IMR-90 (cell line): ENCODE data around the gene TTBK2. TPM values are rescaled to one million over a fixed set of nuclear protein-coding genes. Genes with fewer than 3 reads are reported as not detected.

Source experiments
- ATAC-seq: fragments of 200-7000 bp; cut with Tn5 transposase; 2 replicates; pipeline ENCODE4 v1.9.1; 2020; ENCODE audit warnings: low read depth, mild to moderate bottlenecking, moderate library complexity
- BruUV-seq: library from RNA; stranded (reverse); fragments of 400-500 nt; replicated peaks from 2 replicates; lab custom pipeline; 2021; lab: Mats Ljungman, UMichigan
- CTCF ChIA-PET: fragments of 300-600 bp; formaldehyde crosslinking; extraction: SDS; loops from one replicate; lab custom pipeline; 2021; ENCODE audit warnings: antibody characterized with exemption; lab: Yijun Ruan, JAX
- POLR2A ChIA-PET: fragments of 300-600 bp; sonication (Branson Sonifier 250); formaldehyde crosslinking; loops from one replicate; lab custom pipeline; 2022; ENCODE audit warnings: antibody characterized with exemption; ENCODE audit not compliant: unreplicated experiment; lab: Charles Lee
- DNase-seq: peaks from one replicate; pipeline ENCODE4 v3.0.0; 2013
- H2AFZ ChIP-seq: replicated peaks from 2 replicates; pipeline ENCODE3; 2013; ENCODE audit warnings: low read length, mild to moderate bottlenecking; ENCODE audit not compliant: poor library complexity
- H2AK5ac ChIP-seq: 2 replicates; pipeline ENCODE4 v1.6.1; 2013; ENCODE audit warnings: low read depth, low read length, inconsistent platforms
- H2AK9ac ChIP-seq: replicated peaks from 2 replicates; pipeline ENCODE3; 2013; ENCODE audit warnings: mild to moderate bottlenecking, low read depth, low read length, moderate library complexity; ENCODE audit not compliant: poor library complexity
- H2BK120ac ChIP-seq: 2 replicates; pipeline ENCODE4 v1.6.1; 2013; ENCODE audit warnings: low read depth, low read length, inconsistent platforms
- H2BK15ac ChIP-seq: 3 replicates; pipeline ENCODE4 v1.6.1; 2013; ENCODE audit warnings: low read depth, low read length, inconsistent platforms
- H2BK20ac ChIP-seq: 2 replicates; pipeline ENCODE4 v1.6.1; 2013; ENCODE audit warnings: low read depth, mild to moderate bottlenecking, inconsistent platforms, low read length, moderate library complexity
- H2BK5ac ChIP-seq: 2 replicates; pipeline ENCODE4 v1.6.1; 2013; ENCODE audit warnings: mild to moderate bottlenecking, low read depth, low read length, inconsistent platforms; ENCODE audit not compliant: poor library complexity, severe bottlenecking
- H3K14ac ChIP-seq: replicated peaks from 2 replicates; pipeline ENCODE4 v1.6.1; 2013; ENCODE audit warnings: low read depth, low read length, inconsistent platforms
- H3K18ac ChIP-seq: 2 replicates; pipeline ENCODE4 v1.6.1; 2013; ENCODE audit warnings: low read depth, low read length, control low read depth
- H3K23ac ChIP-seq: 2 replicates; pipeline ENCODE4 v1.6.1; 2013; ENCODE audit warnings: low read depth, low read length, inconsistent platforms
- H3K27ac ChIP-seq: 2 replicates; pipeline ENCODE4 v1.5.1; 2013; ENCODE audit warnings: mild to moderate bottlenecking, control low read depth, low read length; ENCODE audit not compliant: insufficient read depth
- H3K27me3 ChIP-seq: 2 replicates; pipeline ENCODE4 v1.6.1; 2013; ENCODE audit warnings: low read length; ENCODE audit not compliant: control insufficient read depth, insufficient read depth
- H3K36me3 ChIP-seq: 2 replicates; pipeline ENCODE4 v1.6.1; 2013; ENCODE audit warnings: low read length, mixed read lengths; ENCODE audit not compliant: control insufficient read depth, insufficient read depth
- H3K4ac ChIP-seq: 2 replicates; pipeline ENCODE4 v1.6.1; 2013; ENCODE audit warnings: low read depth, low read length, inconsistent platforms
- H3K4me1 ChIP-seq: 2 replicates; pipeline ENCODE4 v1.6.1; 2013; ENCODE audit warnings: low read length, mixed read lengths; ENCODE audit not compliant: control insufficient read depth, insufficient read depth
- H3K4me2 ChIP-seq: 2 replicates; pipeline ENCODE4 v1.6.1; 2013; ENCODE audit warnings: low read depth, mild to moderate bottlenecking, control low read depth, low read length, moderate library complexity
- H3K4me3 ChIP-seq: 2 replicates; pipeline ENCODE4 v1.5.1; 2013; ENCODE audit warnings: low read depth, mild to moderate bottlenecking, control low read depth, low read length, moderate library complexity; ENCODE audit not compliant: insufficient read depth
- H3K56ac ChIP-seq: 2 replicates; pipeline ENCODE4 v1.6.1; 2013; ENCODE audit warnings: low read length, inconsistent platforms; ENCODE audit not compliant: insufficient read depth; ENCODE audit errors: extremely low read depth
- H3K79me1 ChIP-seq, 2 experiments: 2 replicates each; pipeline ENCODE4 v1.6.1; 2013; ENCODE audit warnings: low read length in 2 of 2, inconsistent platforms in 1 of 2, low read depth in 1 of 2
- H3K9ac ChIP-seq: 2 replicates; pipeline ENCODE4 v1.6.1; 2013; ENCODE audit warnings: low read depth, low read length, control low read depth
- H3K9me1 ChIP-seq: 2 replicates; pipeline ENCODE4 v1.6.1; 2013; ENCODE audit warnings: low read length, inconsistent platforms; ENCODE audit not compliant: insufficient read depth
- H3K9me3 ChIP-seq: 2 replicates; pipeline ENCODE4 v1.6.1; 2013; ENCODE audit warnings: low read length; ENCODE audit not compliant: control insufficient read depth, insufficient read depth
- H4K20me1 ChIP-seq: 2 replicates; pipeline ENCODE4 v1.6.1; 2013; ENCODE audit warnings: low read length, inconsistent platforms; ENCODE audit not compliant: insufficient read depth
- H4K5ac ChIP-seq: 2 replicates; pipeline ENCODE4 v1.6.1; 2013; ENCODE audit warnings: mild to moderate bottlenecking, low read depth, low read length, control low read depth
- H4K8ac ChIP-seq, 2 experiments: 2 replicates each; pipeline ENCODE4 v1.6.1; 2013; ENCODE audit warnings: low read depth in 2 of 2, low read length in 2 of 2, control low read depth in 1 of 2, inconsistent platforms in 1 of 2
- H4K91ac ChIP-seq: 2 replicates; pipeline ENCODE4 v1.6.1; 2013; ENCODE audit warnings: low read depth, low read length, inconsistent platforms; ENCODE audit not compliant: insufficient read depth
- MAFK ChIP-seq: IDR thresholded peaks from 2 replicates; pipeline ENCODE4 v1.6.1; 2012; ENCODE audit warnings: low read depth, low read length, improper control_type of control experiment
- MAZ ChIP-seq: IDR thresholded peaks from 2 replicates; pipeline ENCODE4 v1.6.1; 2012; ENCODE audit warnings: low read depth, mild to moderate bottlenecking, low read length, improper control_type of control experiment, moderate library complexity, borderline replicate concordance
- NFE2L2 ChIP-seq: fragments of 150-350 bp; IDR thresholded peaks from 2 replicates; pipeline ENCODE4 v1.6.1; 2016; ENCODE audit warnings: low read depth, mild to moderate bottlenecking, low read length
- WGBS, 2 experiments: methylation state at CpG; one replicate each; pipeline versions ENCODE4 v1.1.5 to v1.1.7; 2013; ENCODE audit warnings: missing lambda C conversion rate in 2 of 2; ENCODE audit not compliant: insufficient read length in 1 of 2; ENCODE audit errors: extremely low coverage in 2 of 2; 5-methylcytosine and 5-hydroxymethylcytosine counted together
- dilution Hi-C: fragments of 300-500 bp; cut with HindIII; formaldehyde crosslinking; loops from one replicate; pipeline ENCODE4 v1.14.3; 2018; ENCODE audit warnings: low sequenced_read_pairs; ENCODE audit not compliant: unreplicated experiment
- in situ Hi-C: fragments of 300-500 bp; cut with MboI; formaldehyde crosslinking; loops from 3 replicates; pipeline ENCODE4 v1.14.3; 2019; ENCODE audit warnings: low sequenced_read_pairs, inconsistent platforms, mixed read lengths
- intact Hi-C: fragments of 100-400 bp; cut with micrococcal nuclease; formaldehyde crosslinking; loops from 2 replicates; pipeline ENCODE4 v1.10.0; 2022
- polyA plus RNA-seq, 3 experiments: library from polyadenylated mRNA; depleted of rRNA; stranded (reverse); fragments of >200 nt; gene quantifications; 2 replicates each; pipeline ENCODE4 v1.2.3, GENCODE V29; 2012; ENCODE audit warnings: low replicate concordance in 1 of 3
- total RNA-seq: library from RNA; depleted of rRNA; stranded (reverse); fragments of >200 nt; gene quantifications from 2 replicates; pipeline ENCODE4 v1.2.3, GENCODE V29; 2012

Gene TTBK2
- total and polyA plus RNA-seq, 2 of the 4 experiments (the other 2 are of a cell fraction): 2.4 to 3.2 TPM

GRCh38 chr15:42707068-42707467 lies 213.5 kb downstream of the TTBK2 start:
- no peak overlapping the region for H3K4ac ChIP-seq
- H3K9me3 ChIP-seq: no peaks in the 10 kb centered on the region
- H3K4me1 ChIP-seq: no peaks in the 10 kb centered on the region
- H3K9me1 ChIP-seq: no peaks in the 10 kb centered on the region; the same call in 1 of the 2 replicates
- peaks cover 0 to 8% of the 10 kb centered on the region in 2 experiments; a peak in 2 of 4 replicates for H3K79me1 ChIP-seq
- H4K91ac ChIP-seq: no peak overlapping the region
- dilution Hi-C loops (no loop called here), intact Hi-C loops (loop anchor here (10.0 kb wide), 1 partner anchor 318 kb away; no protein-coding TSS in a partner anchor), in situ Hi-C loops (no loop called here)
- H2BK15ac ChIP-seq: no peak overlapping the region
- DNase-seq: peak; percentile 57
- no peak overlapping the region for H3K23ac ChIP-seq
- H3K4me2 ChIP-seq: no peak overlapping the region
- no CpG with 5 or more reads among the region's 2 CpGs for WGBS, 2 experiments
- no peak overlapping the region for H3K18ac ChIP-seq
- no peaks in the 10 kb centered on the region for H4K20me1 ChIP-seq
- ChIA-PET POLR2A (no interaction called here), CTCF (no interaction called here)
- no peak for ATAC-seq
- H4K8ac ChIP-seq: no peak overlapping the region
- H3K36me3 ChIP-seq: no peaks in the 10 kb centered on the region
- no peaks in the 10 kb centered on the region for H3K27me3 ChIP-seq
- no peak overlapping the region for H2BK20ac ChIP-seq
- H4K5ac ChIP-seq: no peak overlapping the region
- no peak overlapping the region for H2BK5ac ChIP-seq
- H2AK9ac ChIP-seq: no peak overlapping the region
- no peak overlapping the region for H2AK5ac ChIP-seq
- no peak overlapping the region for H3K14ac ChIP-seq
- no peak overlapping the region for H3K27ac ChIP-seq
- no peak overlapping the region for H3K56ac ChIP-seq
- no peak overlapping the region for H3K4me3 ChIP-seq
- H2BK120ac ChIP-seq: no peak overlapping the region
- H3K9ac ChIP-seq: no peak overlapping the region
- peak; percentile 50; the same call in 1 of the 2 replicates for TF ChIP-seq MAFK
- TF ChIP-seq MAZ: no peak
- TF ChIP-seq NFE2L2: peak; percentile 83
- no peak overlapping the region for H2AFZ ChIP-seq
- BruUV-seq: no TSS peak
